ENCODE measurements around the gene EPN2. TPM values are rescaled to one million over a fixed set of nuclear protein-coding genes. Genes with fewer than 3 reads are reported as not detected.
A peak's percentile ranks its signal among the peaks of the same experiment; 100 is the strongest.

EPN2 gene
- total and polyA plus RNA-seq, 7 experiments from 2014 or later: 3.9 to 11.5 (median 6.4) TPM

GRCh38 chr17:19345067-19345460, 107.9 kb downstream of the EPN2 start:
- Histone ChIP-seq H3K9me3 (ENCODE audit: control insufficient read depth in 2 of 3, low read length in 3 of 3) (no peaks in the 10 kb centered on the region), H3K27ac (ENCODE audit: low read depth, low read length) (no peak overlapping the region), H3K36me3 (ENCODE audit: control insufficient read depth in 2 of 3, insufficient read depth in 3 of 3, low read length in 3 of 3) (no peaks in the 10 kb centered on the region), H3K4me3 (ENCODE audit: low read length) (no peak overlapping the region), H3K27me3 (ENCODE audit: control insufficient read depth in 2 of 2, insufficient read depth in 2 of 2, low read length in 2 of 2) (no peaks in the 10 kb centered on the region), H3K4me1 (ENCODE audit: control insufficient read depth in 2 of 2, insufficient read depth in 2 of 2, low read length in 2 of 2) (no peaks in the 10 kb centered on the region)
- CTCF ChIA-PET: no interaction called here
- intact Hi-C loops (cut with micrococcal nuclease): no loop called here
- peaks cover 0 to 1% (median 0%) of the 10 kb centered on the region in 7 donors for H3K4me1 Mint-ChIP-seq
- no peaks in the 10 kb centered on the region for H3K9me3 Mint-ChIP-seq
- no peak for DNase-seq
- H3K27ac Mint-ChIP-seq: no peak overlapping the region
- no peak overlapping the region for H3K4me3 Mint-ChIP-seq
- peaks cover 0 to 21% (median 10%) of the 10 kb centered on the region in 5 donors for H3K27me3 Mint-ChIP-seq
- no peaks in the 10 kb centered on the region for H3K36me3 Mint-ChIP-seq
- POLR2A ChIA-PET: no interaction called here
- no peak for ATAC-seq

- Mint-ChIP-seq H3K27ac (no peak overlapping the region), H3K9me3 (no peaks in the 10 kb centered on the region), H3K27me3 (peaks cover 0 to 20% (median 9%) of the 10 kb centered on the region in 5 donors), H3K36me3 (no peaks in the 10 kb centered on the region), H3K4me3 (no peak overlapping the region), H3K4me1 (peaks cover 0 to 1% (median 0%) of the 10 kb centered on the region in 7 donors)
- H3K9me3 ChIP-seq (ENCODE audit: control insufficient read depth in 2 of 3, low read length in 3 of 3): no peaks in the 10 kb centered on the region
- ChIA-PET CTCF (no interaction called here), POLR2A (no interaction called here)
- intact Hi-C loops (cut with micrococcal nuclease): no loop called here
- H3K27me3 ChIP-seq (ENCODE audit: control insufficient read depth in 2 of 2, insufficient read depth in 2 of 2, low read length in 2 of 2): no peaks in the 10 kb centered on the region
- H3K27ac ChIP-seq (ENCODE audit: low read depth, low read length): no peak overlapping the region
- H3K4me1 ChIP-seq (ENCODE audit: control insufficient read depth in 2 of 2, insufficient read depth in 2 of 2, low read length in 2 of 2): no peaks in the 10 kb centered on the region
- ATAC-seq (no peak), DNase-seq (no peak)
- no peaks in the 10 kb centered on the region for H3K36me3 ChIP-seq (ENCODE audit: control insufficient read depth in 2 of 3, insufficient read depth in 3 of 3, low read length in 3 of 3)
- H3K4me3 ChIP-seq (ENCODE audit: low read length): no peak overlapping the region
These were observed 108.6 kb downstream of the EPN2 start for GRCh38 chr17:19345486-19346350.

GRCh38 chr17:19346351-19347255, 109.4 kb downstream of the EPN2 start:
- H3K9me3 Mint-ChIP-seq: no peaks in the 10 kb centered on the region
- no peaks in the 10 kb centered on the region for H3K27me3 ChIP-seq (ENCODE audit: control insufficient read depth in 2 of 2, insufficient read depth in 2 of 2, low read length in 2 of 2)
- H3K36me3 Mint-ChIP-seq: no peaks in the 10 kb centered on the region
- H3K27ac ChIP-seq (ENCODE audit: low read depth, low read length): no peak overlapping the region
- ATAC-seq (no peak), DNase-seq (no peak)
- H3K4me1 Mint-ChIP-seq: peaks cover 0 to 1% (median 0%) of the 10 kb centered on the region in 7 donors
- H3K4me3 ChIP-seq (ENCODE audit: low read length): no peak overlapping the region
- no peaks in the 10 kb centered on the region for H3K36me3 ChIP-seq (ENCODE audit: control insufficient read depth in 2 of 3, insufficient read depth in 3 of 3, low read length in 3 of 3)
- no peak overlapping the region for H3K4me3 Mint-ChIP-seq
- no peaks in the 10 kb centered on the region for H3K4me1 ChIP-seq (ENCODE audit: control insufficient read depth in 2 of 2, insufficient read depth in 2 of 2, low read length in 2 of 2)
- CTCF ChIA-PET: no interaction called here
- POLR2A ChIA-PET: no interaction called here
- intact Hi-C loops (cut with micrococcal nuclease): no loop called here
- no peaks in the 10 kb centered on the region for H3K9me3 ChIP-seq (ENCODE audit: control insufficient read depth in 2 of 3, low read length in 3 of 3)
- H3K27ac Mint-ChIP-seq: no peak overlapping the region
- H3K27me3 Mint-ChIP-seq: peaks cover 0 to 14% (median 10%) of the 10 kb centered on the region in 5 donors

GRCh38 chr17:19347323-19348080, 110.3 kb downstream of the EPN2 start:
- CTCF ChIA-PET: no interaction called here
- no peak for DNase-seq

GRCh38 chr17:19348081-19348650, 111.0 kb downstream of the EPN2 start:
- peaks cover 0 to 11% (median 4%) of the 10 kb centered on the region in 5 donors for H3K27me3 Mint-ChIP-seq
- intact Hi-C loops (cut with micrococcal nuclease): no loop called here
- no peaks in the 10 kb centered on the region for H3K9me3 Mint-ChIP-seq
- ChIA-PET CTCF (no interaction called here), POLR2A (no interaction called here)
- no peak overlapping the region for H3K27ac ChIP-seq (ENCODE audit: low read depth, low read length)
- ATAC-seq (no peak), DNase-seq (no peak)
- H3K4me3 ChIP-seq (ENCODE audit: low read length): no peak overlapping the region
- H3K36me3 ChIP-seq (ENCODE audit: control insufficient read depth in 2 of 3, insufficient read depth in 3 of 3, low read length in 3 of 3): no peaks in the 10 kb centered on the region
- no peaks in the 10 kb centered on the region for H3K36me3 Mint-ChIP-seq
- peaks cover 0 to 1% (median 0%) of the 10 kb centered on the region in 7 donors for H3K4me1 Mint-ChIP-seq
- H3K9me3 ChIP-seq (ENCODE audit: control insufficient read depth in 2 of 3, low read length in 3 of 3): no peaks in the 10 kb centered on the region
- no peak overlapping the region for H3K4me3 Mint-ChIP-seq
- H3K27ac Mint-ChIP-seq: peak overlapping the region in 1 of 9 donors; percentile 25
- H3K27me3 ChIP-seq (ENCODE audit: control insufficient read depth in 2 of 2, insufficient read depth in 2 of 2, low read length in 2 of 2): no peaks in the 10 kb centered on the region
- no peaks in the 10 kb centered on the region for H3K4me1 ChIP-seq (ENCODE audit: control insufficient read depth in 2 of 2, insufficient read depth in 2 of 2, low read length in 2 of 2)

More at GRCh38 chr17:19347323-19348080, 110.3 kb downstream of the EPN2 start:
- POLR2A ChIA-PET: no interaction called here
- H3K27me3 ChIP-seq (ENCODE audit: control insufficient read depth in 2 of 2, insufficient read depth in 2 of 2, low read length in 2 of 2): no peaks in the 10 kb centered on the region
- H3K4me3 Mint-ChIP-seq: no peak overlapping the region
- no peaks in the 10 kb centered on the region for H3K9me3 Mint-ChIP-seq
- no peaks in the 10 kb centered on the region for H3K9me3 ChIP-seq (ENCODE audit: control insufficient read depth in 2 of 3, low read length in 3 of 3)
- H3K27ac Mint-ChIP-seq: no peak overlapping the region
- H3K27me3 Mint-ChIP-seq: peaks cover 0 to 11% (median 4%) of the 10 kb centered on the region in 5 donors
- intact Hi-C loops (cut with micrococcal nuclease): no loop called here
- no peak for ATAC-seq
- no peak overlapping the region for H3K4me3 ChIP-seq (ENCODE audit: low read length)
- H3K4me1 ChIP-seq (ENCODE audit: control insufficient read depth in 2 of 2, insufficient read depth in 2 of 2, low read length in 2 of 2): no peaks in the 10 kb centered on the region
- H3K36me3 Mint-ChIP-seq: no peaks in the 10 kb centered on the region
- H3K27ac ChIP-seq (ENCODE audit: low read depth, low read length): no peak overlapping the region
- peaks cover 0 to 1% (median 0%) of the 10 kb centered on the region in 7 donors for H3K4me1 Mint-ChIP-seq
- no peaks in the 10 kb centered on the region for H3K36me3 ChIP-seq (ENCODE audit: control insufficient read depth in 2 of 3, insufficient read depth in 3 of 3, low read length in 3 of 3)

GRCh38 chr17:19348806-19349205, 111.6 kb downstream of the EPN2 start:
- DNase-seq (no peak), ATAC-seq (no peak)
- Mint-ChIP-seq H3K4me1 (peaks cover 0 to 1% (median 0%) of the 10 kb centered on the region in 7 donors), H3K36me3 (no peaks in the 10 kb centered on the region), H3K9me3 (no peaks in the 10 kb centered on the region), H3K27ac (no peak overlapping the region), H3K27me3 (peaks cover 0 to 11% (median 4%) of the 10 kb centered on the region in 5 donors), H3K4me3 (no peak overlapping the region)
- POLR2A ChIA-PET: no interaction called here
- Histone ChIP-seq H3K27me3 (ENCODE audit: control insufficient read depth in 2 of 2, insufficient read depth in 2 of 2, low read length in 2 of 2) (no peaks in the 10 kb centered on the region), H3K9me3 (ENCODE audit: control insufficient read depth in 2 of 3, low read length in 3 of 3) (no peaks in the 10 kb centered on the region), H3K4me1 (ENCODE audit: control insufficient read depth in 2 of 2, insufficient read depth in 2 of 2, low read length in 2 of 2) (no peaks in the 10 kb centered on the region), H3K4me3 (ENCODE audit: low read length) (no peak overlapping the region), H3K36me3 (ENCODE audit: control insufficient read depth in 2 of 3, insufficient read depth in 3 of 3, low read length in 3 of 3) (no peaks in the 10 kb centered on the region), H3K27ac (ENCODE audit: low read depth, low read length) (no peak overlapping the region)
- CTCF ChIA-PET: no interaction called here
- intact Hi-C loops (cut with micrococcal nuclease): no loop called here

Data from naive thymus-derived CD4-positive, alpha-beta T cell (primary cell).